Right ventricle myocardium superior (tissue), 1 donor: Measurements from ENCODE around the gene CD164. TPM values are rescaled to one million over a fixed set of nuclear protein-coding genes. Genes with fewer than 3 reads are reported as not detected.

ENCODE experiments used
- ATAC-seq: fragments of 200-7000 bp; cut with Tn5 transposase; one replicate; pipeline ENCODE4 v1.9.1; 2020; ENCODE audit warnings: mild to moderate bottlenecking; ENCODE audit not compliant: poor library complexity
- DNase-seq: peaks from one replicate; pipeline ENCODE4 v3.0.0-alpha.2; 2020
- intact Hi-C: fragments of 100-400 bp; cut with DNase I; formaldehyde crosslinking; loops from one replicate; pipeline ENCODE4 v1.11.2; 2022
- long read RNA-seq: library from polyadenylated mRNA; unstranded; transcript quantifications from one replicate; pipeline ENCODE4 v2.0.0, GENCODE V29; 2021
- total RNA-seq: library from RNA; stranded (reverse); fragmentation: NEBNext Ultra II Directional; extraction: Animal tissue kit (Norgen Biotek cat#: 25700); gene quantifications from one replicate; pipeline ENCODE4 v1.2.1, GENCODE V29; 2021
- donor health status: DM: no; HTN: yes; CAD: no; lungs with severe emphysema.

Gene CD164
- 102 TPM for total RNA-seq
- long read RNA-seq, transcript CD164-202 (6 exons, 3,365 nt), result major isoform, 286 of 294 reads
- long read RNA-seq, partial matches to known transcripts, result 0 of 294 reads
- long read RNA-seq, other reads (novel, unspliced or antisense), result 4 of 294 reads

DNA sequence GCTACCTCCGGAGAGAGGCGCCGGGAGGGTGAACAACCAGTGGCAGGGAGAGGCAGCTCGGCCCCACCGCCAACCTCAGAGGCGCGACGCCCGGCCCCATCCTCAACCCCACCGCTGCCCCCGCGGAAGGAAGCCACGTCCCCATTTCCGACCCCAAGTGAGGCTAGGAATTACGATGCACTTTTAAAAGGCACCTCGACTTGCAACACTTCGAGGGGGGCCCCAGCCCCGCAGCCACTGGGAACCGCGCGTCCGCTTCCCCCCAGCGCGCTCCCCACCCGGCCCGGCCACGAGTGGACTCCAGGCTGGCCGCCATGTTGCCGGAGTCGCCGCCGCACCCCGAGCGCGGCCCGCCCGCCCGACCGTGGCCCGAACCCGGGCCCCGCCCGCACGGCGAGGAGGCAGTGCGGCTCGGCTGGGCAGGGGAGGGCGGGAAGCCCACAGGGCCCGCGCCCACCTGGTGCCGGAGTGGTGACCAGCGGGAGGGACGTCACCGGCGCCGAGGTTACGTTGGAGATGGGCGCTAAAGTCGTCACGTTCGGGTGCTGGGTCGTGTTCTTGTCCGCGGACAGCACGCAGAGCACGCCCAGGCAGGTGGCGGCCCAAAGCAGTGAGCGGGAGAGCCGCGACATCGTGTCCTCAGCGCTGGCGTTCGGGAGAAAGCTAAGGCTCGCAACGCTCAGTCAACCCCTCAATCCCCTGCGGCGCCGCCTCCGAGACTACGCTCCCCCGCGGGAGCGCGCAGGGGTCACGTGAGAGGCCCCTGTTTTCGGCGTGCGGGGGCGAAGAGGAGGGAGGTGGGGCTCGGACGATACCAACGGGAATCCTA is at the start of gene CD164:
Gene CD164, minus strand, starts transcription at position 721 of the 829 bp plus-strand sequence. Its CDS starts 89 bp downstream, at position 632.
- intact Hi-C loops, result loop anchor here (2.0 to 5.0 kb wide), 2 partner anchors 195 to 287 kb away; partner anchors contain the start of genes CEP57L1 and SESN1
- peak; percentile 94 for ATAC-seq

DNA sequence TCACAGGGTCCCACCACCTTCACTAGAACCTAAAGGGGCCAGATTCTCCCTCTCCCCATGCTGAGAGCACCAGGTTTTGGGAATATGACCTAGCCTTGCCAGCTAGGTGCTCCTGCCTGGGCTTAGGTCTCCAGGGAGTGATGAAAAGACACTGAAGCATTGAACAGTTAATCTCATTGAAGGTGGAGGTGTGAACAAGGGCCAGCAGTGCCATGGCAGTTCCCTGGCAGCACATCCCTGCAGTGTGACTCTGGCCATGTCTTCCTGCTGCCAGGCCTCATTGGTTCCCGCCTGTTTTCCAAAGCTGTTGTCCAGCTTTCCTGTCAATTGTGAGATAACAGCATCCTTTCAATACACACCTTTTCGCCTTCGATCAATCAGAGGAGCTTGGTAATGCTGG is 47.2 kb upstream of the CD164 start:
- ATAC-seq (no peak), DNase-seq (no peak)

More for the DNA sequence above, at the start of gene CD164:
- peak; percentile 94 for DNase-seq

GRCh38 chr6:109428889-109429477 is 46.7 kb upstream of the CD164 start:
- DNase-seq, result no peak
- intact Hi-C loops, result no loop called here
- peak; percentile 52 for ATAC-seq

More for the DNA sequence above, 47.2 kb upstream of the CD164 start:
- intact Hi-C loops, result no loop called here

DNA sequence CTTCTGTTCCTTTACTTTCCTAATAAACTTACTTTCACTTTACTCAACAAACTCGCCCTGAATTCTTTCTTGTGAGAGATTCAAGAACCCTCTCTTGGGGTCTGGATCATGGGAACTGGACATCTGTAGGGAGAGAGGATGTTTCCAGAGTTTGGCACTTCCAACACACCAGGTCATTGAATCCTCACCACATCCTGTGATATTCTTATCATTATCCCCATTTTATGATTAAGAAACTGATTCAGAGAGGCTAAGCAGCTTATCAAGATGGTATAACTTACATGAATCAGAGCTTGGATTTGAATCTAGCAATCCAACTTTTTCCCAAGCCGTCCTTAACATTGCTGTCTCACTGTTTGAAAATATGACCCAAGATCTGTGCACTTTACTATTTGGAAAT is 42.7 kb upstream of the CD164 start:
- no peak for DNase-seq
- no peak for ATAC-seq
- intact Hi-C loops, result no loop called here

DNA sequence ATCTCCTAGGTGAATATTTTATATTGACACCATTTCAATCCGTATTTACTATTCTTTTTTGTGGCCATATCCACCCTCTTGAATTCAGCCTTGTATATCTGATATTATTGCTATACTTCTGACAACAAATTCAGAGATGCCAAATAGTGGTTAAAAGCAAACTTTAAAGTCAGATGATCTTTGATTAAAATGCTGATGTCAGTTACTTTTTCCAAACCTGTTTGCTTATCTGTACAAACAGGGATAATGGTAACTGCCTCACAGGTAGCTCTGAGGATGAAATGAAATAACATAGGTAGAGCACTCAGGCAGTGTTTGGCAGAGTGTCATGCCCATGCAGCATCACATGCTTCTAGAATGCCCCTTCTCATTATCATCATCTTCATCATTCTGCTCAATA is 38.9 kb upstream of the CD164 start:
- intact Hi-C loops, result no loop called here
- DNase-seq (no peak), ATAC-seq (no peak)

- ATAC-seq (no peak), DNase-seq (no peak)
- intact Hi-C loops, result no loop called here
Observed at GRCh38 chr6:109420751-109421150, 38.5 kb upstream of the CD164 start.

GRCh38 chr6:109417646-109418045 is 35.4 kb upstream of the CD164 start:
- intact Hi-C loops, result no loop called here
- DNase-seq, result no peak
- ATAC-seq, result no peak

DNA sequence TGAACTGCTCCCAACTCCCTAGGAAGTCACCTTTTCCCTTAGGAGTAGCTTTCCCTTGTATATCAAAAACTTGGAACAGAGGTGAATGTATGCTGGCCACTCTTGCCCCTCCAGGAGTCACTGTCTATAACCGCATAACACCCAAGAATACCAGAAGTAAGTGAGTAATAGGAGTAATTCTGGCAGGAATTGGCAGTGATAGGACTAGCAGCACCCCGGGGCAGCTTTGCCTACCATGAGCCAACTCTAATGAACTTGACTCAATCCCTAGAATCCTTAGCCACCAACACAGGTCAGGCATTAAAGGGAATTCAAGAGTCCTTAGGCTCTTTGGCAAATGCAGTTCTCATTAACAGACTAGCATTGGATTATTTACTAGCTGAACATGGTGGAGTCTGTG is 28.8 kb upstream of the CD164 start:
- ATAC-seq (no peak), DNase-seq (no peak)
- intact Hi-C loops, result no loop called here

DNA sequence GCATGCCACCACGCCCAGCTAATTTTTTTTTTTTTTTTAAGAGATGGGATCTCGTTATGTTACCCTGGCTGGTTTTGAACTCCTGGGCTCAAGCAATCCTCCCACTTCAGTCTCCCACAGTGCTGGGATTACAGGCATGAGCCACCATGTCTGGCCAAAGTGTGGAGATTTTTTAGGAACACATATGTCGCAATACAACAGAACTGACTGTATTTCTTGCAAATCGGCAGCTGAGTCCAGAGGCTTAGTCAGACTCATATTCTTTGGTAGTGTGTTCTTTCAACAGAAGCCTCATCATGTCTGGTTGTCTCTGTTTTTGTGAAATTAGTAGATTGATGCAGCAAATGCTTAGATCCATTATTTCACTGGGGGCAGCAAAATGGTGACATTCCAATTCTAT is 23.9 kb upstream of the CD164 start:
- ATAC-seq (no peak), DNase-seq (no peak)
- intact Hi-C loops, result no loop called here

GRCh38 chr6:109397020-109397419 is 14.8 kb upstream of the CD164 start:
- intact Hi-C loops, result no loop called here
- DNase-seq (no peak), ATAC-seq (peak; percentile 39)

GRCh38 chr6:109396046-109396718 is 13.9 kb upstream of the CD164 start:
- no peak for ATAC-seq
- no peak for DNase-seq
- intact Hi-C loops, result no loop called here

DNA sequence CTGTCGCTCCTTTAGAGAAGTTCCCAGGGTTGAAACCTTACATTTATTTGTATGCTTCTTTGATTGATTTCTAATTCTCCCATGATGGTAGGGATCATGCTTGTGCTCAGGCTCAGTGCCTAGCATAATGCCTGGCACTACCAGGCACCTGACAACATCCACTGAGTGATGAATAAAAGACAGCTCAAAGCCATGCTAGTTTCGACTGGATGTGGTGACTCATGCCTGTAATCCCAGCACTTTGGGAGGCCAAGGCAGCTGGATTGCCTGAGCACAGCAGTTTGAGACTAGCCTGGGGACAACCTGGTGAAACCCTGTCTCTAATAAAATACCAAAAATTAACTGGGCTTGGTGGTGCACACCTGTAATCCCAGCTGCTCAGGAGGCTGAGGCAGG is 11.6 kb upstream of the CD164 start:
- ATAC-seq, result no peak
- no peak for DNase-seq
- intact Hi-C loops, result no loop called here

GRCh38 chr6:109393157-109393885 is 11.1 kb upstream of the CD164 start:
- ATAC-seq (no peak), DNase-seq (no peak)
- intact Hi-C loops, result no loop called here

DNA sequence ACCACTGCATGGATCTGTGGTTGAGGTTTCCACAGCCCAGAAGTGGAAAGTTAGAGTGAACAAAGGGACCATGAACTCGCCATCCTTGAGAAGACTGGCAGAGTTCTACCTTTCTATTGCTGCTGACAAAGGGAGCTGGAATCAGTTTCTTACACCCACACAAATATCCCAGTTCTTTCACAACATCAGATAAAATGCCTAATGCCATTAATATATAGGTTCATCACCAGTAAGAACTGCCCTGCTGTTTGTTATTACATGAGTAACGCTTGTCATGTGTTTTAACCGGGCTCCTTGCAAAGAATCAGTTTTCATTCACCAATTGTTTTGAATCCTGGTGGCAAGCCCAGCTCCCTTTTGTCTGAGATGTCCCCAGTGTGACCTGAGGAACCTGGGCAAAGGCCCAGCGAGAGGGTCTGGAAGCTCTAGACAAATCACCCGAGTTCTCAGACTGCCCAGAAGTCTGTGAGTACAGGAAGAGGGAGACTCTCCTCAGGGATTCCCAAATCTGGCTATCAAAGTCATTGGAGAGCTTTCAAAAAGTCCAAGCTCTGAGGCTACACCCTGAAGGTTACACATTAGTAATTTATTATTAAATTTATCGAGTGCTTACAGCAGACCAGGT is 7.5 kb upstream of the CD164 start:
- ATAC-seq (peak; percentile 43), DNase-seq (peak; percentile 49)
- intact Hi-C loops, result no loop called here

GRCh38 chr6:109388265-109388664 is 6.0 kb upstream of the CD164 start:
- intact Hi-C loops, result no loop called here
- no peak for DNase-seq
- no peak for ATAC-seq

GRCh38 chr6:109383438-109383940 is 1.2 kb upstream of the CD164 start:
- ATAC-seq (no peak), DNase-seq (no peak)
- intact Hi-C loops, result loop anchor here (2.0 to 5.0 kb wide), 2 partner anchors 196 to 289 kb away; partner anchors contain the start of genes CEP57L1 and SESN1

DNA sequence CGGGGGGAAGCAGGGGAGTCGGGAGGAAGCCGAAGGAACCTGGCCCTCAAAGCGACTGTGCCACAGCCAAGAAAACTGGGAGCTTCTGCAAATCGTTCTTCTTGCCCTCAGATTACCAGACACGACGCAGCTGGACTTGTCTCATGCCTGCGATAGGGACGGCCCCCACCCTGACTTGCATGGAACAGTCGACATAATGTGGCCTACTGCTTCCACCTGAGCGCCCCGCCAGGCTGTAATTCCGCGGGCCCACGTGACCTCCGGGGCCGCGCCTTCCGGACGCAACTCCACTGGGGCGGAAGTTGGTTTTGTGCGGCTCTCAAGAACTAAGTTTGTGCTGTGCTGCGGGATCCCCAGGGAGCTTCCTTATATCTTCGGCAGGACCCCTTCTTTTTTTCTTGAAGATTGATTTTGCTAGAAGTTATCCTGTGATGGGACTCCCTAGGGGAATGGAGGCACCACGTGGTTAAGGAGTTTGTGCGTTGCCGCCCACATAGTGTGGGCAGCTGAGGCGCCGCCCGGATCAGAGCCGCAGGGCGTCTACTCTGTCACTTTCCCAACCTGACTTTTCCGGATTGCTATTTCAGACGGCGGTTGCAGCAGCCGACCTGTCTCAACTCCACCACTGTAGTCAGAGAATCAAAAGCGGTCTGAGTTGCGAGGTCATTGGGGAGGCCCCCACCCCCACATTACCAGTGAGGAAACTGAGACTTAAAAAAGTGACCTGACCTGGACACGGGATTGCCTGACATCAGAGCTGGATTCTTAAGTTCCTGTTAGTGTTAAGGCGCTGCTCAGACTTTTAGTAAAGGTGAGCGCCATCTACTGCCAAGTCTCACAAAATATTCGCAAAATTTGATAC is 540 bp upstream of the CD164 start:
- intact Hi-C loops, result loop anchor here (2.0 to 5.0 kb wide), 2 partner anchors 196 to 288 kb away; partner anchors contain the start of genes CEP57L1 and SESN1
- peak; percentile 95 for ATAC-seq
- peak; percentile 96 for DNase-seq
